Measurements from ENCODE around the gene AATF.

The AATF gene

GRCh38 chr17:37037590-37038155 is 88.9 kb downstream of the AATF start:
- H3K4me3 ChIP-seq (ENCODE audit: severe bottlenecking) = no peak overlapping the region
- no peaks in the 10 kb centered on the region for H3K4me1 ChIP-seq (ENCODE audit: insufficient read depth, poor library complexity, severe bottlenecking)
- H3K27ac ChIP-seq (ENCODE audit: poor library complexity, severe bottlenecking) = no peak overlapping the region
- no peaks in the 10 kb centered on the region for H3K9me3 ChIP-seq (ENCODE audit: severe bottlenecking)
- no peak for TF ChIP-seq CTCF (IDR thresholded peaks at IDR 0.05; ENCODE audit: poor library complexity, severe bottlenecking)
- peaks cover 7% of the 10 kb centered on the region for H3K36me3 ChIP-seq (ENCODE audit: low read depth)
- DNase-seq (ENCODE audit: low spot score) (no peak), ATAC-seq (ENCODE audit: low read depth) (no peak)
- H3K27me3 ChIP-seq (ENCODE audit: insufficient read depth, poor library complexity, severe bottlenecking) = no peaks in the 10 kb centered on the region

GRCh38 chr17:37039269-37039668 is 90.5 kb downstream of the AATF start:
- Histone ChIP-seq H3K27me3 (ENCODE audit: insufficient read depth, poor library complexity, severe bottlenecking) (no peaks in the 10 kb centered on the region), H3K9me3 (ENCODE audit: severe bottlenecking) (no peaks in the 10 kb centered on the region), H3K27ac (ENCODE audit: poor library complexity, severe bottlenecking) (no peak overlapping the region), H3K36me3 (ENCODE audit: low read depth) (peaks cover 5% of the 10 kb centered on the region; the same call in 1 of the 2 replicates), H3K4me3 (ENCODE audit: severe bottlenecking) (no peak overlapping the region), H3K4me1 (ENCODE audit: insufficient read depth, poor library complexity, severe bottlenecking) (no peaks in the 10 kb centered on the region)
- ATAC-seq (ENCODE audit: low read depth) = no peak
- no peak for TF ChIP-seq CTCF (IDR thresholded peaks at IDR 0.05; ENCODE audit: poor library complexity, severe bottlenecking)
- no peak for DNase-seq (ENCODE audit: low spot score)

- no peaks in the 10 kb centered on the region for H3K4me1 ChIP-seq (ENCODE audit: insufficient read depth, poor library complexity, severe bottlenecking)
- H3K4me3 ChIP-seq (ENCODE audit: severe bottlenecking) = no peak overlapping the region
- ATAC-seq (ENCODE audit: low read depth) = no peak
- H3K27ac ChIP-seq (ENCODE audit: poor library complexity, severe bottlenecking) = no peak overlapping the region
- no peak for TF ChIP-seq CTCF (IDR thresholded peaks at IDR 0.05; ENCODE audit: poor library complexity, severe bottlenecking)
- H3K9me3 ChIP-seq (ENCODE audit: severe bottlenecking) = no peaks in the 10 kb centered on the region
- peaks cover 5% of the 10 kb centered on the region for H3K36me3 ChIP-seq (ENCODE audit: low read depth)
- no peaks in the 10 kb centered on the region for H3K27me3 ChIP-seq (ENCODE audit: insufficient read depth, poor library complexity, severe bottlenecking)
- DNase-seq (ENCODE audit: low spot score) = no peak
Measured at GRCh38 chr17:37041932-37042331, 93.2 kb downstream of the AATF start.

GRCh38 chr17:37043201-37043600 is 94.4 kb downstream of the AATF start:
- H3K27ac ChIP-seq (ENCODE audit: poor library complexity, severe bottlenecking) = no peak overlapping the region
- H3K9me3 ChIP-seq (ENCODE audit: severe bottlenecking) = no peaks in the 10 kb centered on the region
- no peak for DNase-seq (ENCODE audit: low spot score)
- no peaks in the 10 kb centered on the region for H3K4me1 ChIP-seq (ENCODE audit: insufficient read depth, poor library complexity, severe bottlenecking)
- H3K36me3 ChIP-seq (ENCODE audit: low read depth) = no peaks in the 10 kb centered on the region; the same call in none of the 2 replicates
- TF ChIP-seq CTCF (IDR thresholded peaks at IDR 0.05; ENCODE audit: poor library complexity, severe bottlenecking) = no peak
- ATAC-seq (ENCODE audit: low read depth) = no peak
- H3K4me3 ChIP-seq (ENCODE audit: severe bottlenecking) = no peak overlapping the region
- no peaks in the 10 kb centered on the region for H3K27me3 ChIP-seq (ENCODE audit: insufficient read depth, poor library complexity, severe bottlenecking)

- DNase-seq (ENCODE audit: low spot score) (no peak), ATAC-seq (ENCODE audit: low read depth) (no peak)
- H3K4me3 ChIP-seq (ENCODE audit: severe bottlenecking) = no peak overlapping the region
- H3K9me3 ChIP-seq (ENCODE audit: severe bottlenecking) = no peaks in the 10 kb centered on the region
- H3K27ac ChIP-seq (ENCODE audit: poor library complexity, severe bottlenecking) = no peak overlapping the region
- H3K36me3 ChIP-seq (ENCODE audit: low read depth) = peaks cover 5% of the 10 kb centered on the region; the same call in 1 of the 2 replicates
- no peaks in the 10 kb centered on the region for H3K27me3 ChIP-seq (ENCODE audit: insufficient read depth, poor library complexity, severe bottlenecking)
- H3K4me1 ChIP-seq (ENCODE audit: insufficient read depth, poor library complexity, severe bottlenecking) = no peaks in the 10 kb centered on the region
- no peak for TF ChIP-seq CTCF (IDR thresholded peaks at IDR 0.05; ENCODE audit: poor library complexity, severe bottlenecking)
Measured at GRCh38 chr17:37045351-37045922, 96.7 kb downstream of the AATF start.
